ELF-1 (cell line): ENCODE measurements around the gene ATXN1L.
"Not testable (repeated sequence)": the region's sequence is repeated elsewhere in the genome, so short reads cannot be mapped to it uniquely, and the experiment has no call there.

Experiments used
- DNase-seq: peaks from one replicate; pipeline ENCODE4 v3.0.0-alpha.2; 2016; ENCODE audit warnings: low read depth, low spot score

The ATXN1L gene, protein sequence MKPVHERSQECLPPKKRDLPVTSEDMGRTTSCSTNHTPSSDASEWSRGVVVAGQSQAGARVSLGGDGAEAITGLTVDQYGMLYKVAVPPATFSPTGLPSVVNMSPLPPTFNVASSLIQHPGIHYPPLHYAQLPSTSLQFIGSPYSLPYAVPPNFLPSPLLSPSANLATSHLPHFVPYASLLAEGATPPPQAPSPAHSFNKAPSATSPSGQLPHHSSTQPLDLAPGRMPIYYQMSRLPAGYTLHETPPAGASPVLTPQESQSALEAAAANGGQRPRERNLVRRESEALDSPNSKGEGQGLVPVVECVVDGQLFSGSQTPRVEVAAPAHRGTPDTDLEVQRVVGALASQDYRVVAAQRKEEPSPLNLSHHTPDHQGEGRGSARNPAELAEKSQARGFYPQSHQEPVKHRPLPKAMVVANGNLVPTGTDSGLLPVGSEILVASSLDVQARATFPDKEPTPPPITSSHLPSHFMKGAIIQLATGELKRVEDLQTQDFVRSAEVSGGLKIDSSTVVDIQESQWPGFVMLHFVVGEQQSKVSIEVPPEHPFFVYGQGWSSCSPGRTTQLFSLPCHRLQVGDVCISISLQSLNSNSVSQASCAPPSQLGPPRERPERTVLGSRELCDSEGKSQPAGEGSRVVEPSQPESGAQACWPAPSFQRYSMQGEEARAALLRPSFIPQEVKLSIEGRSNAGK

DNA sequence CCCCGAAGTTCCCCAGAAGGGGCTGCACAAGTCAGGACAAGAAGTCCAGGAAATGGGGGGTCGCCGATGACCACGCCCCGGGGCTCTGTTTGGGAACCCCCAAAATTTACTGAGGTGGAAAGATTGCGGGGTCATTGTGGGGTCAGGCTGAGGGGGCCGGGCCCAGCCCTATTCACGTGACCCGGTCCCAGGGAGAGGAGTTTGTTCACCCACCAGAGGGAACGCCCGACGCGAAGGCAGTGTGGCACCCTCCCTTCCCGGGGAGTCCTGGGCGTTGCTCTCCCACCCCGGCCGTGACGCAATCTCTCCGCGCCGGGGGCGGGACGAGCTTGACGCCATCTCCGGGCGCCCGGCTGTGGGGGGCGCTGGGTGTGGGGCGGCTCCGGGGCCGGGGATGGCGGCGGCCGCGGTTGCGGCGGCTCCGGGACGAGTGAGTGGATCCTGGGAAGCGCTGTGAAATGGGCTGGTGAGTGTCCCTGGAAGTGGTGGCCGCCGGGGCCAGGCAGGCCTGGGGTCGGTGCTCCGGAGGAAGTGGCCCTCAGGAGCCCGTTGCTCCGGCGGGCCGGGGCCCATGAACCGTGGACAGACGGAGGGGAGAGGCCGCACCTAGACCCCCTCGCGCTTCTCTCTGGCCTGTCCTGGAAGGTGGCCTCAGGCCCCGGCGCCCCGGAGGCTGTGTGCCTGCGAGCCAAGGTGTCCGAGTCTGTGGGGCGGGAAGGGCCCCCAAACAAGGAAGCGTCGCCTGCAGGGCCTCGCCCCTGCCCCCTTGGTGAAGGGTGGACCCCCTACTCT is at the start of gene ATXN1L:
Gene ATXN1L, plus strand, starts transcription at position 338 of the 792 bp plus-strand sequence. CDS start 3,765 bp downstream, outside the sequence.
- DNase-seq = peak; percentile 89

DNA sequence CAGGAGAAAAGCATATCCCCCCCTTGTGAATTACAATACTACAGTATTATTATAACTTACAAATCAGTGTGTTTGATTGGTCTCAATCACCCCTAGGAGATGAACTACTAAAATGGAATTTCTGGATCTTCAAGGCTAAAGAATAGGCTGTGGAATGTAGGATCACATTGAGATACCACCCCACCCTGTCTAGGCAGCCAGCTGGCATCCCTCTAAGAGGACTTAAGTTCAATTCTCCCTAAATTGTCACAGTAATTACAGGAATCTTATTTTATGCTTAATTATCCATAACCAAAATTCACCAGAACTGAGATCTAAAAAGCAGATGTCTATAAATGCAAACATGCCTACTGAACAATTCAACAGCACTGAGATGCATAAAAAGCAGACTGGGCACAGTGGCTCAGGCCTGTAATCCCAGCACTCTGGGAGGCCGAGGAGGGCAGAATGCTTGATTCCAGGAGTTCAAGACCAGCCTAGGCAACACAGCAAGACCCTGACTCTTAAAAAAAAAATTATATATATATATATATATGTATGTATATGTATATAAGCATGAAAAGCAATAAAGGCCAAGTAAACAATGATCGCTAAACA is 49.2 kb upstream of the ATXN1L start:
- DNase-seq = no peak

DNA sequence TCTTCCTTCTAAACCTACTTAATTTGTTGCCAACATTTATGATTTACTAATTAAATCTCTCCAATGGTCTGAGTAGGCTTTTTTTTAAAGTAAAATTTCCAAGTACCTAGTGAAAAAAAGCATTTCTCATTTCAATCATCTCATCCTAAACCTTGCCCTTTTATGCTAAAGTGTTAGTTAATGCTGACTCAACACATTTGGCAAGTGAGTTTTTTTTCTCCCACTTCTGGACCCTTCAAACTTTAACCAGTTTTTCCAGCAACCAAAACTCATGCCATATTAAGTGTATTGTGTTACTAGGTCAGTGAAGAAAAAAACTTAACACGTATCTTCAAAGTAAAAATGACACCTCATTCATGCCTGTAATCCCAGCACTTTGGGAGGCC is 42.5 kb upstream of the ATXN1L start:
- no peak for DNase-seq

DNA sequence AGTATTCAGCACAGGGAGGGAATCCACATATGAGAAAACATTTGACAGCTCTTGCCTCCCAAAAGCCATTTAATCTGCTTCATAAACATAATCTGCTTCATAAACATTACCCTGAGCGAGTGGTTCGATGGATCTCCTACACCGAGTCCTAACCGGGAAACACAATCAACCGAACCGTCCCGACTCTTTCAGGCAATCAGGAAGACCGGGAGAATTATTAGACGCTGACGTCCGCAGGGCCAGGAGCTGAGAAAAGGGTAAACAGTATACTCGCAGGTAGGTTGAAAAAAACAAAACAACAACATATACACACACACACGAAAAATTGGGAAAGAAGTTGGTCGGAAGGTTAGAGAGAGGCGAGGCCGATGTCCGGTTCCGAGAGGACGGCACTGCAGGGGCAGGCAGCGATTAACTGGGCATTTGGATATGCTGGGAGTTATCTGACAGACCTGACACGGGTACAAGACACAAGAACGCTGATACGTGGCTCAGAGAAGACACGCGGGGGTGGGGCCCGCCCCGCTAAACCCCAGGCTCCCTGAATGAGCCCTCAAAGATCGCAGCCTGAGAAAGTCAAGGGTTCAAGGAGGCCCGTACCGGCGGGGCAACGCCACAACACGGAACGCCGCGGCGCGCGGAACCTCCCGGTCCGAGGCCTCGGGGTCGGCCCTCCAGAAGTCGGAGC is 37.7 kb upstream of the ATXN1L start:
- DNase-seq = peak; percentile 66

DNA sequence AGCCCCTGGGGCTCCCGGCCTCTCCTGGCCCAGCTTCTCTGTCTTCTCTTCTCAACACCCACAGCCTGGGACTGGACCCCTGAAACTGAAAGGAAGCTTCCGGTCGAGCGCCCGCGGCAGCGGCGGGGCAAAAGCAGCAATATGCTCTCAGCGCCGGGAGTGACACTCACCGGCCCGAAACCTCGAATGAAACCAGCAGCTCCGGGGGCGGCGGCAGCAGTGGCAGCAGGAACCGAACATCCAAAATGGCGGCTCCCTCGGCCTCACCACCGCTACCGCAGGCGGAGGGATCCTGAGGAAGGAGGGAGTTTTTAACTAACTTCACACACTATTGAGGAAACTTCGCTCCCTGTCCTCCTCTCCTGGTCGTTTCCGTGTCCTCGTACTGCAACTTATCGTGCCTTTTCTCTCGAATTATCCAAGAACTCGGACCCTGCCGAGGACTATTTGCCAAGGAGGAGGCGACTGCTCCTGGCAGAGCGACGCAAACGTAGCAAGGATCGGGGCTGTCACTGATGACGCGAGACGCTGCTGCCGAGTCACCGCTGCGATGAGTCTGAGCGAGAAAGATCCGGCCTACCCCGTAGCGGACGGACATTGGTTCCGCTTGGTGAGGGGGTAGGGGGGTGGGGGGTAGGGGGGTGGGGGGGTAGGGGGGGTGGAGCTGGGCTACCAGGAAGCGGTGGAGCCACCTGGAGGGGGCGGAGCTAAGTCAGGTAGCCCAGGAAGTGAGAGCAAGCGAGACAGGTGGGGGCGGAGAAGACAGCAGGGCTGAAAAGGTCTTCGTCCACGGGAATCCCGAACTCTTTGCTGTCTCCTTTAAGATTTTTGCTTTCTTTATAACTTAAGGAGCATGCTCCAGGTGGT is 37.0 kb upstream of the ATXN1L start, which contains the start of gene AP1G1:
Gene AP1G1, minus strand, starts transcription at position 242 of the 867 bp plus-strand sequence. CDS start 19,355 bp downstream, outside the sequence.
- peak; percentile 97 for DNase-seq

DNA sequence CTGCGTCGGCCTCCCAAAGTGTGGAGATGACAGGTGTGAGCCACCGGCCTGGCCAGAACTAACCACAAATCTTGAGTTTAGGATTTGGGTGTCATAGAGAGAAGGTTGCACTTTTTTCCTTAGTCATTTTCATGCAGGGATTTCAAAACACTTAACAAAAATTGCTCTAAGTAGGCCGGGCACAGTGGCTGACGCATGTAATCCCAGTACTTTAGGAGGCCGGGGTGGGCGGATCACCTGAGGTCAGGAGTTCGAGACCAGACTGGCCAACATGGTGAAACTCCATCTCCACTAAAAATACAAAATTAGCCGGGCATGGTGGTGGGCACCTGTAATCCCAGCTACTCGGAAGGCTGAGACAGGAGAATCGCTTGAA is 35.6 kb upstream of the ATXN1L start:
- not testable (repeated sequence) for DNase-seq

DNA sequence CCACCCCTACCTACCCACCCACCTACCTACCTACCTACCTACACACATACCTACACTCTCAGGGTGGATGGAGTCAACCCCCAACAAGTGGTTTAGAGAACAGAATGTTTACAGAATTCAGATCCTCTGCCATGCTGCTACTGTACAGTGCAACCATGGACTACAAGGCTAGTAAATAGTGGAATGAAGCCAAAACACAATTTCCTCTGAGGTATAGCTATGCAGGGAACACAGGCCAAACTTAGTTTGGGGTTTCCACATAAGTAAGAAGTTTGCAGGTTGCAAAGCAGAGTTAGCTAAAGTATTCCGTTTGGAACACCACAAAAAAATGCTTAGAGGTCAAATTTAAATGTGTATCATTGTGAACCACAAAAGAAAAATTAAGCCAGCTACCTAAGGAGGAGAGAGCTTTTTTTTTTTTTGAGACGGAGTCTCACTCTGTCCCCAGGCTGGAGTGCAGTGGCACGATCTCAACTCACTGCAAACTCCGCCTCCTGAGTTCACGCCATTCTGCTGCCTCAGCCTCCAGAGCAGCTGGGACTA is 34.4 kb upstream of the ATXN1L start:
- no peak for DNase-seq

DNA sequence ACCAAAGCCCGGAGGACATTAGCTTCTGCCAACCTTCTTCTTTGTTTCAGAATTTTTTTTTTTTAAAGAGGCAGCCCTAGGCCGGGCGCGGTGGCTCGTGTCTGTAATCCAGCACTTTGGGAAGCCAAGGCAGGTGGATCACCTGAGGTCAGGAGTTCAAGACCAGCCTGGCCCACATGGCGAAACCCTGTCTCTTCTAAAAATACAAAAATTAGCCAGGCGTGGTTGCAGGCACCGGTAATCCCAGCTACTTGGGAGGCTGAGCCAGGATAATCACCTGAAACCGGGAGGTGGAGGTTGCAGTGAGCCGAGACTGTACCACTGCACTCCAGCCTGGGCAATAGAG is 28.6 kb upstream of the ATXN1L start:
- not testable (repeated sequence) for DNase-seq

DNA sequence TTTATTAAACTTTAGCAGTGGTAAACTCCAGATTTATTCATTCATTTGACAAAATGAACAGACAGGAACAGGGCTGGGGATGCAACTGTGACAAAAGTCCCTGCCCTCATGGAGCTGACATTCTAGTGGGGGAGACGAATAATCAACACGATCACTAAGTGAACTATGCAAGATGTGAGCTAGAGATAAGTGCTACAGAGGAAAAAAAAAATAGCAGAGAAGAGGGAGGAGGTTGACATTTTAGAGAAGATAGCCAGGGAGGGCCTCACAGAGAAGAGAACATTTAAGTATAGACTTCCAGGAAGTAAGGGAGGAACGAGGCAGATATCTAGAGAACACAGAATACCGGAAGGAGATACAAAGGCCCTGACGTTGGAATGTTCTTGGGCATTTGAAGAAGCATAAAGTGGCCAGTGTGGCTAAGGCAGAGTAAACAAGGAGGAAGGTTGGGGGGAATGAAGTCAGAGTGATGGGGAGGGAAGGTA is 19.2 kb upstream of the ATXN1L start:
- DNase-seq = no peak

DNA sequence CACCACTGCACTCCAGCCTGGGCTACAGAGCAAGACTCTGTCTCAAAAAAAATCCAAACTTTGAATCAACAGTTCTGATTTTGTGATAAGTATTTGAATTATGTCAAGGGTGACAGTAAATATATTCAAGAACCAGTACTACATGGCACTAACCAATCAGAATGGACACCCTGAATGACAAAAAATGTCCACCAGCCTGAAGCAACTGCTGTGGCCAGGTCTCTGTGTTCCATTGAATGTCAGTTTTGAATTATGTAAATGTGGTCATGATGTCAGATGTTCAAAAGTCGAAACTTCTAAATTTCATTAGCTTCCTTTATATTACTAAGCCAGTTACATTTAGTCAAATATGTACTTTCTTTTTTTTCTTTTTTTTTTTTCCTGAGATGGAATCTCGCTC is 15.4 kb upstream of the ATXN1L start:
- DNase-seq = no peak

DNA sequence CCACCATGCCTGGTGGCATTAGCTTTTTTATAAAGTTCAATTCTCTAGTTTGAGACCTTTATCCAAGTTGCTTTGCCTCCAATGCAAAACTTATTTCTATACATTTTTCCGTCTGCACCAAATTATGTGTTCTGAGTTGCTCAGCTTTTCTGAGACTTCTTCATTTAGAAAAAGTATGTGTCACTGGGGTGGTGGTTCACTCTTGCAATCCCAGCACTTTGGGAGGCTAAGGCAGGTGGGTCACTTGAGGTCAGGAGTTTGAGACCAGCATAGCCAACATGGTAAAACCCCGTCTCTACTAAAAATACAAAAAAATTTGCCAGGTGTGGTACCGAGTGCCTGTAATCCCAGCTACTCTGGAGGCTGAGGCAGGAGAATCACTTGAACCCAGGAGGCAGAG is 14.1 kb upstream of the ATXN1L start:
- not testable (repeated sequence) for DNase-seq

DNA sequence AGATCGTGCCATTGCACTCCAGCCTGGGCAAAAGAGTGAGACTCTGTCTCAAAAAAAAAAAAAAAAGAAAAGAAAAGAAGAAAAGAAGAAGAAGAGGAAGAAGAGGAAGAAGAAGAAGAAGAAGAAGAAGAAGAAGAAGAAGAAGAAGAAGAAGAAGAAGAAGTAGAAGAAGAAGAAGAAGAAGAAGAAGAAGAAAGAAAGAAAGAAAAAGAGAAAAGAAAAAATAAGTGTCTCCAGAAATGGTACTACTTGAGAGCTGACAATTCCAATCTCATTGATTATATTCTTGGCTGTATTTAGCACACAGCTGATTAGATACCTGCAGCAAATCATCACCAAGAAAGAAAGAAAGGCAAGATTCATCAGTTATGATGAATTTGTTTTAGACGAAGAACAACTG is 13.7 kb upstream of the ATXN1L start:
- DNase-seq = not testable (repeated sequence)

DNA sequence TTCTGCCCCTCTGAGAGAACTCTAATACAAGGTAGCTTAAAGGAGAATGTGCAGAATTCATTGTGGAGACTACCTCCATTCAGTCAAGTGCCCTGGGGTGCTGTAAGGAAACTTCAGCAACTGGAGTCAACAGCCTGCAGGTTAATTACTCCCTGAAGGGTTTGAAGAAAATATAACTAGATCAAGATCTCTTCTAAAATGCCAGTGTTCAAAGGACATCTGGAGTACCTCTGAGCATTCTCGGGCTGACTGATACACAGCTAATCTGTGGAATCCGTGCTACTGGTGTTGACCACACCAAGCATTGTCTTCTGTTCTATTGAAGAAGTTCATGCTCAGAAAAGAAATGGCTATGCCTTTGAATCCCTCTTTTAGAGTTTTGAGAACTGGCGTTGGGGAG is 11.5 kb upstream of the ATXN1L start:
- DNase-seq = no peak

DNA sequence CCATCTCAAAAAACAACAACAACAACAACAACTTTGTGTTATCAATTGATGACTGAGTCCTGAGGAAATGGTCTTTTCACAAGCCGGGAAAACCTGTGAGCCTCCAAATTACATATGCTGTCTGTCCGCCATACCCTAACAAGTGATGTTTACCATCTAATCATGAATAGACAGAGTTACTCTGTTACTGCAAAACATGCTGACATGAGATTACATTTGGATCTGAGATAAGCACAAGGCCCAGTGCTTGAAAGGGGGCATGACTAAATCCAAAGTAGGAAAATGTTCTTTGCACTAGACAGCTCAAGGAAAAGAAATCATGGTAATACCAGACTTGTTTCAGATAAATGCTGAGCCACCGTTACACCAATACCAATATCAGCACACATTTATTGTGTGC is 8.6 kb upstream of the ATXN1L start:
- no peak for DNase-seq

DNA sequence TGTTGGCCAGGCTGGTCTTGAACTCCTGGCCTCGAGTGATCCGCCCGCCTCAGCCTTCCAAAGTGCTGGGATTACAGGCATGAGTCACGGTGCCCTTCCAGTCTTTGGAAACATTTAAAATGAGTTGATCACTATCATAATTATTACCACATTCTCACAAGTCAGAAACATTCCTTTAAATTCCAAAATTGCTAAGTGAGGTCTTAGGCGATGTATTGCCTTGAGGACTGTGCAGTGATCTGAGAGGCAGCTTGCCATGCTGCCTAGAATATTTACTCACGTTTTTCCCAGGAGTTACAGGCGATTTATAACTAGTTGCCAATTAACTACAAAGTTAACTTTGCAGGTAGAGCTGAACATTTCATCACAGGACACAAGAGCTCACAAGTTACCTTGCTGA is 5.7 kb upstream of the ATXN1L start:
- DNase-seq = no peak

DNA sequence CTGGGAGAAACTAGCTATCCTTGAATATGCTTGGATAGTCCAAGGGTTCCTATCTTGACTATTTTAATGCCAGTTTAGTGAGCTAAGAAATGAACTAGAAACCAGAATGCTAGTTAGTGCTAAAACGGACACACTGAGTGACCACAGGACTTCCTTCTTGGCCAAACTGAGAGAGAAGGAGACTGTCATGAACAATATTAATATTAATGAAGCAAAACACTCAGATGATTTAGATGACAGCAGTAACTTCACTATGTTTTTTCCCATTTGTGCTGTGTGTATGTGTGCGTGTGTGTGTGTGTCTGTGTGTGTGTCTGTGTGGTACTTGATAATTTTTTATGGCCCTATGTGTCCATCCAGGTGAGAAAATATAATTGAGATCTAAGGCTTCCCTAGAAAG is 2.2 kb upstream of the ATXN1L start:
- no peak for DNase-seq

DNA sequence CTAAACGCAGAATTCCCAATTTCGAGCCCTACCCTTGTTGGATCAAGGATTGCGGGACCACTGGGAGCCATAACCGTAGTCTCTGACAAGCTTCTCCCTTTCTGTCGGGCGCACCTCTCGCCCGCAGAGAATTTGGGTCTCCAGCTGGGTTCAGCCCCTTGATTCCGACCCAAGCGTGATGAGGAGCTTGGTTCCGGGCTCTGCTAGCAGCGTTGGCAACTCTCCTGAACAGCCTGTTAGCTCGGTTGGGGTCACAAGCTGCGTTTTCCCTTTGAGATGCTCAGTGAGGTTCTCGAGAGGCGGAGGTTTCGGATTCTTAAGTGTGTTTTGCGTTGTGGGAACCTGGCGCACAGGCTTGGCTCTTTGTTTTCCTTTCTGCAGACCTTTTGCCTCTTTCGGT is 655 bp downstream of the ATXN1L start:
- peak; percentile 30 for DNase-seq

DNA sequence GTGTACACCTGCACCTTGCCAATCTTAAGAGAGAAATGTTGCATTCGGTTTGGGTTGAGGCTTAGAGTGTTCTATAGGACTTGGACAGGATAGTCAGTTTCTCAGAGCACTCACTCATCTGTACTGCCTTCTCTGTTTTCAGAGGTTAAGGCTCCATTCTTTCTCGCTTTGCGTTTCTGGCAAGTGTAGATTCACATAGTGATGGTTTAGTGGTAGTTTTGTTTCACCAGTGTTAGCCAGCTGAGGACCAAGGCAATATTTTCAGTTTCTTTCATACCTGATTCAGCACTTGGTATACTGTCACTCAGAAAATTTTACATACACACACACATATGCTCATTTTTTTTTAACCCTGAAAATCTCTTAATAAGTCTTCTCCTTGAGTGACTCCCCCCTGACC is 1.3 kb downstream of the ATXN1L start:
- no peak for DNase-seq

DNA sequence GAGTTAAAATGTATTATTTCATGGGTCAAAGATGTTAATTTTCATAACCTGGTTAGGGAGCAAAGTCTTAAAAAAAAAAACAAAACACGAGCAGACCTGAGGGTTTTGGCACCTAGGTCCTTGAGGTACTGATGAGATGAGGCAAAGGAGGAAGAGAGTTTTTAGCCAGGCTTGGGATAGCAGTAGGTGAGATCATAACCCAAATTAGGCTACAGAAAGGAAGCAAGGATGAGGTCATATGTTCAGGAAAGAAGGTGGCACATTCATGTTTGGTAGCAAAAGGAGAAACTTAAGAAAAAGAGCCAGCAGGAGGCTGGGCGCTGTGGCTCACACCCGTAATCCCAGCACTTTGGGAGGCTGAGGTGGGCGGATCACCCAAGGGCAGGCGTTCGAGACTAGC is 2.8 kb downstream of the ATXN1L start:
- no peak for DNase-seq

DNA sequence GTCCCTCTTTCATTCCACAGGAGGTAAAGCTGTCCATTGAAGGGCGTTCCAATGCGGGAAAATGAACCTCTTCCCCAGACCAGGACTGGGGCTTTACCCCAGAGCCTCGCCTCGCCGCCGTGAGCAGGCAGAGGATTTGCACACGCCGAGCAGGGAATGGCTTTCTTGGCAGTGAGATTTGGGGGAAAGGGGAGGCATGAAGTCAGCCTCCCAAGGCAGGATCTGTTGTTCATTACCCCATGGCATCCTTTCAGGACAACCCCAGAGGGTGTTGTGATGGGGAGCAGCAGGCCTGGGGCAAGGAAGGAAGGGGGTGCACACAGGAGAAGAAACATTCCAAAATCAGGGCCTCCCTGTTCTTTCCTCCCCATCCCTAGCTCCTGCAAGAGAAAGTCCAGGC is 6.0 kb downstream of the ATXN1L start:
- DNase-seq = no peak
